ENCODE data around the gene AHNAK2. TPM values are rescaled to one million over a fixed set of nuclear protein-coding genes. Genes with fewer than 3 reads are reported as not detected.

The AHNAK2 gene
- total and polyA plus RNA-seq, 2 experiments from 2014 or later: 1.8 to 4.6 TPM

GRCh38 chr14:105010891-105011291, 32.7 kb upstream of the AHNAK2 start:
- Histone ChIP-seq H3K9me2 (replicated peaks; ENCODE audit: insufficient read depth) (no peaks in the 10 kb centered on the region), H3K4me1 (ENCODE audit: insufficient read depth) (no peaks in the 10 kb centered on the region), H3K79me2 (peaks cover 68% of the 10 kb centered on the region), H4K20me1 (ENCODE audit: insufficient read depth, poor library complexity, severe bottlenecking) (peaks cover 3% of the 10 kb centered on the region), H3K9me3 (ENCODE audit: low read depth) (no peaks in the 10 kb centered on the region), H3K27me3 (no peaks in the 10 kb centered on the region), H3K36me3 (replicated peaks; ENCODE audit: insufficient read depth, low read depth) (no peaks in the 10 kb centered on the region), H2AFZ (no peak overlapping the region), H3K4me2 (no peak overlapping the region), H3K27ac (no peak overlapping the region), H3K4me3 (no peak overlapping the region)
- whole genome bisulfite sequencing (ENCODE audit: low lambda C conversion rate, missing lambda C conversion rate): 63% methylated on average over 17 of the region's 17 CpGs
- TF ChIP-seq EZH2 (IDR thresholded peaks at IDR 0.05; ENCODE audit: borderline replicate concordance) (no peak), EZH2phosphoT487 (IDR thresholded peaks at IDR 0.05; ENCODE audit: low read depth, severe bottlenecking, unreplicated experiment) (no peak), CTCF (IDR thresholded peaks at IDR 0.05; ENCODE audit: poor library complexity) (no peak)
- DNase-seq (ENCODE audit: low spot score): peak; percentile 62

- Histone ChIP-seq H3K27ac (no peak overlapping the region), H3K79me2 (peaks cover 60% of the 10 kb centered on the region), H3K36me3 (replicated peaks; ENCODE audit: insufficient read depth, low read depth) (no peaks in the 10 kb centered on the region), H3K4me2 (no peak overlapping the region), H3K9me2 (replicated peaks; ENCODE audit: insufficient read depth) (no peaks in the 10 kb centered on the region), H3K4me1 (ENCODE audit: insufficient read depth) (no peaks in the 10 kb centered on the region), H2AFZ (no peak overlapping the region), H3K27me3 (no peaks in the 10 kb centered on the region), H3K9me3 (ENCODE audit: low read depth) (no peaks in the 10 kb centered on the region), H4K20me1 (ENCODE audit: insufficient read depth, poor library complexity, severe bottlenecking) (peaks cover 3% of the 10 kb centered on the region), H3K4me3 (no peak overlapping the region)
- DNase-seq (ENCODE audit: low spot score): no peak
- TF ChIP-seq EZH2phosphoT487 (IDR thresholded peaks at IDR 0.05; ENCODE audit: low read depth, severe bottlenecking, unreplicated experiment) (no peak), EZH2 (IDR thresholded peaks at IDR 0.05; ENCODE audit: borderline replicate concordance) (no peak), CTCF (IDR thresholded peaks at IDR 0.05; ENCODE audit: poor library complexity) (no peak)
- WGBS (ENCODE audit: low lambda C conversion rate, missing lambda C conversion rate): 89% methylated on average over 4 of the region's 4 CpGs
Observed at GRCh38 chr14:105010106-105010505, 31.9 kb upstream of the AHNAK2 start.

- Histone ChIP-seq H3K36me3 (replicated peaks; ENCODE audit: insufficient read depth, low read depth) (no peaks in the 10 kb centered on the region), H3K27me3 (no peaks in the 10 kb centered on the region), H2AFZ (no peak overlapping the region), H3K9me3 (ENCODE audit: low read depth) (no peaks in the 10 kb centered on the region), H3K27ac (no peak overlapping the region), H3K4me2 (no peak overlapping the region), H3K79me2 (peaks cover 37% of the 10 kb centered on the region), H3K4me1 (ENCODE audit: insufficient read depth) (no peaks in the 10 kb centered on the region), H4K20me1 (ENCODE audit: insufficient read depth, poor library complexity, severe bottlenecking) (no peaks in the 10 kb centered on the region), H3K9me2 (replicated peaks; ENCODE audit: insufficient read depth) (no peaks in the 10 kb centered on the region), H3K4me3 (no peak overlapping the region)
- WGBS (ENCODE audit: low lambda C conversion rate, missing lambda C conversion rate): 98% methylated on average over 13 of the region's 19 CpGs
- no peak for TF ChIP-seq EZH2 (IDR thresholded peaks at IDR 0.05; ENCODE audit: borderline replicate concordance)
- no peak for DNase-seq (ENCODE audit: low spot score)
Observed at GRCh38 chr14:105007593-105008264, 29.6 kb upstream of the AHNAK2 start.

GRCh38 chr14:105006831-105007592, 28.8 kb upstream of the AHNAK2 start:
- Histone ChIP-seq H3K36me3 (replicated peaks; ENCODE audit: insufficient read depth, low read depth) (no peaks in the 10 kb centered on the region), H3K4me2 (no peak overlapping the region), H3K9me2 (replicated peaks; ENCODE audit: insufficient read depth) (no peaks in the 10 kb centered on the region), H2AFZ (no peak overlapping the region), H4K20me1 (ENCODE audit: insufficient read depth, poor library complexity, severe bottlenecking) (no peaks in the 10 kb centered on the region), H3K9me3 (ENCODE audit: low read depth) (no peaks in the 10 kb centered on the region), H3K27ac (no peak overlapping the region), H3K79me2 (peaks cover 29% of the 10 kb centered on the region), H3K4me1 (ENCODE audit: insufficient read depth) (no peaks in the 10 kb centered on the region), H3K4me3 (no peak overlapping the region), H3K27me3 (no peaks in the 10 kb centered on the region)
- no peak for DNase-seq (ENCODE audit: low spot score)
- TF ChIP-seq EZH2phosphoT487 (IDR thresholded peaks at IDR 0.05; ENCODE audit: low read depth, severe bottlenecking, unreplicated experiment) (no peak), EZH2 (IDR thresholded peaks at IDR 0.05; ENCODE audit: borderline replicate concordance) (no peak), CTCF (IDR thresholded peaks at IDR 0.05; ENCODE audit: poor library complexity) (no peak)
- WGBS (ENCODE audit: low lambda C conversion rate, missing lambda C conversion rate): 93% methylated on average over 21 of the region's 21 CpGs

Measured in hepatocyte (in vitro differentiated cells).